GM23248 (cell line): ENCODE data around the gene DTX3. TPM values are rescaled to one million over a fixed set of nuclear protein-coding genes. Genes with fewer than 3 reads are reported as not detected.

Experiments used
- DNase-seq: peaks from one replicate; pipeline ENCODE4 v3.0.0-alpha.2; 2015
- H2AFZ ChIP-seq: fragments of 200-600 bp; sonication (generic); 2 replicates; pipeline ENCODE4 v1.6.1; 2016; ENCODE audit warnings: antibody characterized with exemption
- H3F3A ChIP-seq: fragments of 200-600 bp; sonication (generic); 2 replicates; pipeline ENCODE4 v1.6.1; 2016; ENCODE audit warnings: mild to moderate bottlenecking, antibody characterized with exemption, mixed run types; ENCODE audit not compliant: insufficient read depth
- H3K27ac ChIP-seq: fragments of 200-600 bp; sonication (generic); 2 replicates; pipeline ENCODE4 v1.5.1; 2016; ENCODE audit warnings: mild to moderate bottlenecking
- H3K27me3 ChIP-seq: fragments of 200-600 bp; sonication (generic); replicated peaks from 2 replicates; pipeline ENCODE4 v1.6.1; 2016; ENCODE audit warnings: mild to moderate bottlenecking; ENCODE audit not compliant: insufficient read depth
- H3K36me3 ChIP-seq: fragments of 200-600 bp; sonication (generic); 2 replicates; pipeline ENCODE4 v1.6.1; 2016; ENCODE audit warnings: low read depth, mild to moderate bottlenecking
- H3K4me1 ChIP-seq: fragments of 200-600 bp; sonication (generic); 2 replicates; pipeline ENCODE4 v1.6.1; 2016; ENCODE audit warnings: mild to moderate bottlenecking; ENCODE audit not compliant: insufficient read depth
- H3K4me2 ChIP-seq: fragments of 200-600 bp; sonication (generic); one replicate; pipeline ENCODE4 v1.6.1; 2016; ENCODE audit warnings: mild to moderate bottlenecking; ENCODE audit not compliant: unreplicated experiment
- H3K4me3 ChIP-seq: fragments of 200-600 bp; sonication (generic); 2 replicates; pipeline ENCODE4 v1.5.1; 2016; ENCODE audit warnings: mild to moderate bottlenecking
- H3K79me2 ChIP-seq: fragments of 200-600 bp; sonication (generic); 2 replicates; pipeline ENCODE4 v1.6.1; 2016; ENCODE audit warnings: mild to moderate bottlenecking; ENCODE audit not compliant: insufficient read depth
- H3K9ac ChIP-seq: fragments of 200-600 bp; sonication (generic); 2 replicates; pipeline ENCODE4 v1.6.1; 2016; ENCODE audit warnings: mild to moderate bottlenecking
- H3K9me2 ChIP-seq: fragments of 200-600 bp; sonication (generic); 2 replicates; pipeline ENCODE4 v1.6.1; 2016; ENCODE audit warnings: mixed run types, mild to moderate bottlenecking, moderate library complexity; ENCODE audit not compliant: insufficient read depth
- H3K9me3 ChIP-seq: fragments of 200-600 bp; sonication (generic); one replicate; pipeline ENCODE4 v1.6.1; 2017; ENCODE audit warnings: low read depth
- H4K20me1 ChIP-seq: fragments of 200-600 bp; sonication (generic); 2 replicates; pipeline ENCODE4 v1.6.0; 2016; ENCODE audit not compliant: insufficient read depth
- EZH2 ChIP-seq: fragments of 200-600 bp; sonication (generic); IDR thresholded peaks from 2 replicates; pipeline ENCODE4 v1.6.1; 2018; ENCODE audit warnings: antibody characterized with exemption, mild to moderate bottlenecking; ENCODE audit not compliant: insufficient read depth, poor library complexity, severe bottlenecking
- EZH2phosphoT487 ChIP-seq: fragments of 200-600 bp; sonication (generic); IDR thresholded peaks from 2 replicates; pipeline ENCODE4 v1.6.1; 2018; ENCODE audit warnings: antibody characterized with exemption, moderate library complexity, mild to moderate bottlenecking, low read depth; ENCODE audit not compliant: insufficient read depth
- WGBS, 2 experiments: methylation state at CpG; one replicate each; pipeline ENCODE4 v1.1.6; 2015 to 2017; ENCODE audit warnings: low lambda C conversion rate in 2 of 2, low coverage in 1 of 2; ENCODE audit errors: missing lambda C conversion rate in 2 of 2; 5-methylcytosine and 5-hydroxymethylcytosine counted together
- in situ Hi-C: fragments of 300-500 bp; cut with MboI; formaldehyde crosslinking; loops from 2 replicates; pipeline ENCODE4 v1.15.0; 2020
- polyA plus RNA-seq: library from polyadenylated mRNA; unstranded; fragments of >200 nt; fragmentation: Nextera tagmentation; extraction: Ambion mirVana; gene quantifications from 2 replicates; pipeline ENCODE4 v1.2.1, GENCODE V29; 2016
- total RNA-seq: library from RNA; depleted of rRNA; stranded (reverse); fragments of >200 nt; shearing (Covaris generic); gene quantifications from 2 replicates; pipeline ENCODE4 v1.2.3, GENCODE V29; 2014

The DTX3 gene
- total and polyA plus RNA-seq, 2 experiments from 2014 or later = 7.7 to 19.6 TPM

DNA sequence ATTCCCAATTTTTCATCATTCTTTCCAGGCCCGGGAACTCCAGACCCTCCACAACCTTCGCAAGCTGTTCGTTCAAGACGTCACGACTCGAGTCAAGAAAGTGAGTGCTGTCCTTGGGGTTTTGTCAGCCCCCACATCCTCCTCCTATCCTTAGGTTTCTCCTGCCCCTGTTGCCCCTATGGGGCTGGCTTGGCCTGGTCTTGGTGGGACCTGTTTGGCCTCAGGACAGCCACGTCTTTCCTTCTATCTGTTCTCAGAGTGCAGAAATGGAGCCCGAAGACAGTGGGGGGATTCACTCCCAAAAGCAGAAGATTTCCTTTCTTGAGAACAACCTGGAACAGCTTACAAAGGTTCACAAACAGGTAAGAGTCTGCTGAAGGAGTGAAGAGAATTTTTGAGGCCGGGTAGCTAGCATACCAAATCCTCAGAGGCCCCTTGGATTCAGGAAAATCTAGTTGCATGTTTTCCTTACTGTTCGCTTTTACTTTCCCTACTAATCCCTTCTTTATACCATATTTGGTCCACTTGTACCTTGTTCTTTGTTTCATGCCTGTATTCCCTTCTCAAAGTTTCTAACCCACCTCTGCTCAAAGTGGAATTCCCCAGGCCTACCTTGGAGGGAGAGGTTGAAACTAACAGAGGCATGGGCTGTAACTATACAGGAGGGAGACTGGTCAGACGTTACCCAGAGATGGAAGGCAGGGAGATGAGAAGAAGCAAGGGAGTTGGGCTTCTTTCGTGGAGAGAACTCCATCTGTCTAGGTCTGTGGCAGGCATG, 26.5 kb upstream of the DTX3 start:
- Histone ChIP-seq H3K79me2 (no peaks in the 10 kb centered on the region), H3K27me3 (no peaks in the 10 kb centered on the region), H3K4me3 (no peak overlapping the region), H2AFZ (no peak overlapping the region), H3K9me2 (no peaks in the 10 kb centered on the region), H3K4me2 (no peak overlapping the region), H4K20me1 (no peaks in the 10 kb centered on the region), H3K9me3 (no peaks in the 10 kb centered on the region), H3F3A (no peaks in the 10 kb centered on the region), H3K27ac (no peak overlapping the region), H3K36me3 (no peaks in the 10 kb centered on the region), H3K9ac (no peak overlapping the region), H3K4me1 (no peaks in the 10 kb centered on the region)
- no peak for DNase-seq
- WGBS, 2 experiments = 81 to 85% methylated on average over 12 of the region's 12 CpGs
- in situ Hi-C loops = no loop called here
- TF ChIP-seq EZH2phosphoT487 = no peak
- no peak for TF ChIP-seq EZH2

DNA sequence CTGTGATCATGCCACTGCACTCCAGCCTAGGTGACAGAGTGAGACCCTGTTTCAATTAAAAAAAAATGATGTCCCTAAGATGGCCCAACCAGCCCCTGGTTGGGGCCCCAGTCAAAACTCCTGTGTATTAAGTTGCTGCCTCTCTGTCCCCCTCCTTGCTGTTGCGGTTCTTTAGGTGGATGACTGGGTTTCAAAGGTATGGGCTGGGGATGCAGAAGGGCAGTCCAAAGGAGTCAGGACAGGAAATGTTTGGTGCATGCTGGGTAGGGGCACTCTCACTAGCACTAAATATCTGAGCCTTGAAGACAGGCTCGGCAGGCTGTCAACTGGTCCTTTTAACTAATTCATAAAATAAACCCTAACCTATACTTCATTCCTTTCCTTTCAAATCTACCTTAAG, 25.6 kb upstream of the DTX3 start:
- 59 to 75% methylated on average over 2 of the region's 2 CpGs for WGBS, 2 experiments
- DNase-seq = peak; percentile 31
- no peaks in the 10 kb centered on the region for H4K20me1 ChIP-seq
- no peak overlapping the region for H3K4me3 ChIP-seq
- H2AFZ ChIP-seq = no peak overlapping the region
- in situ Hi-C loops = no loop called here
- H3K36me3 ChIP-seq = no peaks in the 10 kb centered on the region
- H3K4me2 ChIP-seq = no peak overlapping the region
- no peak overlapping the region for H3K27ac ChIP-seq
- no peaks in the 10 kb centered on the region for H3K27me3 ChIP-seq
- no peaks in the 10 kb centered on the region for H3K79me2 ChIP-seq
- no peaks in the 10 kb centered on the region for H3F3A ChIP-seq
- no peaks in the 10 kb centered on the region for H3K9me2 ChIP-seq
- TF ChIP-seq EZH2 (no peak), EZH2phosphoT487 (no peak)
- no peaks in the 10 kb centered on the region for H3K4me1 ChIP-seq
- H3K9ac ChIP-seq = no peak overlapping the region
- H3K9me3 ChIP-seq = no peaks in the 10 kb centered on the region

DNA sequence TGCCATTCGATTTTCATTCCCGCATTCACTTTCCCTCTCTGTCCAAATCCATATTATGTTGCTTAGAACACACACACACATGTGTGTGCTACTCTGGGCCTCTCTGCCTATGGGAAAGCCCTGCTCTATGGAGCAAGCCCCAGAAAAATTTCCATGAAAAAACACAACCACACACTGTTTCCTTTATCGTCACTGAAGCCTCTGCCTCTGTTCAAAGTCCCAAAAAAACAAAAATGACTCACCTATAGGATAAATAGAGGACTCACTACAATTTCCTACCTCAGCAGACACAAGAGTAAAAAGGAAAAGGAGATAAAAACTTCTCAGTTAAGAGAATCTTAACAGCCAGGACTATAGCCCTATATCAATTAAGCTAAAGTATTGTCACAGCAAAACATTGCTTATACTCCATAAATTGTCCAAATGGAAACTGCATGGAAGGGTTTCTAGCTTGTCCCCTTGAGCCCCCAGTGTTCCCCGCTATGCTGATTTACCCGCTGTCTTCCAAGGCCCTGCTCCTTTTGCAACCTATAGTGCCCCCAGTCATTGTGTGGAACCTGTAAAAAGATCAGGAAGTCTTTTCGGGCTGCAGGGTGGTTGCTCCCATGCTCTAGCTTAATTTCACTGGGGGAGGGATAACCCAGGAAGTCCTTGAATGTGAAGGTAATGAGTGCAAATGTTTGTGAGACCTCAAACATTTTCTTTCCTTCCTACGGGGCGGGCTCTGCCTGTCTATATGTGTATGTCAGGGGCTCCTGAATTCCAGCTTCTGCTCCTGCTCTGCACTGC, 24.8 kb upstream of the DTX3 start:
- Histone ChIP-seq H3K4me1 (no peaks in the 10 kb centered on the region), H3F3A (no peaks in the 10 kb centered on the region), H3K9me3 (no peaks in the 10 kb centered on the region), H3K79me2 (no peaks in the 10 kb centered on the region), H3K9me2 (no peaks in the 10 kb centered on the region), H3K4me3 (no peak overlapping the region), H3K27ac (no peak overlapping the region), H4K20me1 (no peaks in the 10 kb centered on the region), H3K9ac (no peak overlapping the region), H2AFZ (no peak overlapping the region), H3K4me2 (no peak overlapping the region), H3K27me3 (no peaks in the 10 kb centered on the region), H3K36me3 (no peaks in the 10 kb centered on the region)
- TF ChIP-seq EZH2phosphoT487 = no peak
- no peak for TF ChIP-seq EZH2
- DNase-seq = peak; percentile 3
- WGBS, 2 experiments = 80% methylated on average over 8 of the region's 8 CpGs
- in situ Hi-C loops = no loop called here

DNA sequence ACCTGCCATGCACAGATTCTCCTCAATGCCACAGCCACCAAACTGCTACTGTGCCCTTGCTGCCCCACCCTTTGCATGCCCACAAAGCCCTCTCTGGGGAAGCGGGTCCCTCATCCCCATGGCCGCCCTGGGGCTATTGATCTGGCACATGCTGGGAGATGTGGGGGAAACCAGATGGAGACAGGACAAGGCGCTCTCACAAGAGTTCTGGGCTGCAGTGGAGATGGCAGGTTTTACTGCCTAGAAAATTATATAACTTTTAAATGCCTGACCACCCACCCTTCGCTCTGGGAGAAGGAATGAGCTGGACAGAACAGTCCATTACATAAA, 24.2 kb upstream of the DTX3 start:
- Histone ChIP-seq H3K27me3 (no peaks in the 10 kb centered on the region), H3K36me3 (no peaks in the 10 kb centered on the region), H3K79me2 (no peaks in the 10 kb centered on the region), H3K4me1 (no peaks in the 10 kb centered on the region), H2AFZ (no peak overlapping the region), H3K4me2 (no peak overlapping the region), H3K27ac (no peak overlapping the region), H3K9me3 (no peaks in the 10 kb centered on the region), H3K9ac (no peak overlapping the region), H3K4me3 (no peak overlapping the region), H3K9me2 (no peaks in the 10 kb centered on the region), H4K20me1 (no peaks in the 10 kb centered on the region), H3F3A (no peaks in the 10 kb centered on the region)
- in situ Hi-C loops = no loop called here
- WGBS, 2 experiments = 82 to 87% methylated on average over 4 of the region's 4 CpGs
- no peak for DNase-seq
- TF ChIP-seq EZH2 (no peak), EZH2phosphoT487 (no peak)
